HEK293 (cell line): Measurements from ENCODE around the gene ERMARD.

Source experiments
- CTCF ChIA-PET: fragments of 350-600 bp; formaldehyde crosslinking; extraction: SDS; loops from one replicate; lab custom pipeline; 2021; ENCODE audit warnings: antibody characterized with exemption; lab: Yijun Ruan, JAX
- POLR2A ChIA-PET: fragments of 300-600 bp; formaldehyde crosslinking; extraction: SDS; loops from one replicate; lab custom pipeline; 2020; ENCODE audit warnings: antibody characterized with exemption, inconsistent platforms; lab: Yijun Ruan, JAX
- H3K27ac ChIP-seq: fragments of 200-500 bp; sonication (Bioruptor generic); 2 replicates; pipeline ENCODE4 v1.5.1; 2014; ENCODE audit warnings: low read depth, low read length, control low read depth, inconsistent platforms; ENCODE audit errors: extremely low read depth
- H3K36me3 ChIP-seq, 2 experiments: fragments of 200-500 bp in 1 of 2; sonication (Bioruptor generic) in 1 of 2; 1 replicate in 1 of 2; 2 replicates in 1 of 2; pipeline ENCODE4 v1.5.1; 2014 to 2017; ENCODE audit warnings: inconsistent platforms in 2 of 2, low read length in 2 of 2; ENCODE audit not compliant: control insufficient read depth in 2 of 2, insufficient read depth in 1 of 2
- H3K4me1 ChIP-seq: fragments of 200-500 bp; sonication (Bioruptor generic); 2 replicates; pipeline ENCODE4 v1.5.1; 2014; ENCODE audit warnings: mild to moderate bottlenecking, low read length, inconsistent platforms; ENCODE audit not compliant: control insufficient read depth, insufficient read depth
- H3K4me3 ChIP-seq: 2 replicates; pipeline ENCODE4 v1.5.1; 2011; ENCODE audit warnings: low read depth, mild to moderate bottlenecking, control low read depth, low read length, moderate library complexity
- H3K9me3 ChIP-seq: fragments of 200-500 bp; sonication (Bioruptor generic); 2 replicates; pipeline ENCODE4 v1.5.1; 2014; ENCODE audit warnings: low read depth, low read length, inconsistent platforms; ENCODE audit not compliant: control insufficient read depth, insufficient read depth
- BCL6B ChIP-seq: fragments of 450-650 bp; formaldehyde crosslinking; IDR thresholded peaks from 2 replicates; pipeline ENCODE4 v1.5.1; 2017; ENCODE audit warnings: missing biosample characterization, missing genetic modification characterization
- GLIS1 ChIP-seq: fragments of 450-650 bp; formaldehyde crosslinking; IDR thresholded peaks from 2 replicates; pipeline ENCODE4 v1.5.1; 2016; ENCODE audit warnings: missing biosample characterization, missing genetic modification characterization
- KLF7 ChIP-seq: fragments of 450-650 bp; formaldehyde crosslinking; IDR thresholded peaks from 2 replicates; pipeline ENCODE4 v1.5.1; 2016; ENCODE audit warnings: missing biosample characterization, missing genetic modification characterization, borderline replicate concordance
- KLF9 ChIP-seq: fragments of 450-650 bp; formaldehyde crosslinking; IDR thresholded peaks from 2 replicates; pipeline ENCODE4 v1.5.1; 2016; ENCODE audit warnings: missing biosample characterization, missing genetic modification characterization, low read depth
- MZF1 ChIP-seq: fragments of 450-650 bp; formaldehyde crosslinking; IDR thresholded peaks from 2 replicates; pipeline ENCODE4 v1.5.1; 2017; ENCODE audit warnings: missing biosample characterization, missing genetic modification characterization, borderline replicate concordance
- PBX3 ChIP-seq: sonication (generic); formaldehyde crosslinking; IDR thresholded peaks from 2 replicates; pipeline ENCODE4 v1.8.1; 2022; ENCODE audit warnings: mild to moderate bottlenecking, moderate library complexity, missing genetic modification reagents
- REPIN1 ChIP-seq: fragments of 450-650 bp; formaldehyde crosslinking; IDR thresholded peaks from 2 replicates; pipeline ENCODE4 v1.5.1; 2017; ENCODE audit warnings: missing biosample characterization, missing genetic modification characterization, low read depth
- WT1 ChIP-seq: fragments of 450-650 bp; formaldehyde crosslinking; IDR thresholded peaks from 2 replicates; pipeline ENCODE4 v1.5.1; 2016; ENCODE audit warnings: missing biosample characterization, missing genetic modification characterization
- ZBTB10 ChIP-seq: fragments of 450-650 bp; formaldehyde crosslinking; IDR thresholded peaks from 2 replicates; pipeline ENCODE4 v1.5.1; 2016; ENCODE audit warnings: missing biosample characterization, missing genetic modification characterization
- ZBTB20 ChIP-seq: fragments of 450-650 bp; formaldehyde crosslinking; IDR thresholded peaks from 2 replicates; pipeline ENCODE4 v1.5.1; 2016; ENCODE audit warnings: missing biosample characterization, missing genetic modification characterization
- ZBTB26 ChIP-seq: fragments of 450-650 bp; formaldehyde crosslinking; optimal IDR thresholded peaks from 2 replicates; pipeline ENCODE3; 2016; ENCODE audit warnings: missing biosample characterization, mild to moderate bottlenecking, missing genetic modification characterization
- ZBTB48 ChIP-seq: fragments of 450-650 bp; formaldehyde crosslinking; IDR thresholded peaks from 2 replicates; pipeline ENCODE4 v1.5.1; 2016; ENCODE audit warnings: missing biosample characterization, missing genetic modification characterization
- ZEB2 ChIP-seq: fragments of 450-650 bp; formaldehyde crosslinking; IDR thresholded peaks from 2 replicates; pipeline ENCODE4 v1.5.1; 2016; ENCODE audit warnings: missing biosample characterization, missing genetic modification characterization
- ZIC2 ChIP-seq: fragments of 450-650 bp; formaldehyde crosslinking; IDR thresholded peaks from 2 replicates; pipeline ENCODE4 v1.5.1; 2016; ENCODE audit warnings: missing biosample characterization, missing genetic modification characterization
- ZNF132 ChIP-seq: fragments of 450-650 bp; formaldehyde crosslinking; IDR thresholded peaks from 2 replicates; pipeline ENCODE4 v1.5.1; 2017; ENCODE audit warnings: missing biosample characterization, missing genetic modification characterization, borderline replicate concordance
- ZNF2 ChIP-seq: fragments of 450-650 bp; formaldehyde crosslinking; IDR thresholded peaks from 2 replicates; pipeline ENCODE4 v1.5.1; 2016; ENCODE audit warnings: missing biosample characterization, missing genetic modification characterization
- ZNF214 ChIP-seq: fragments of 450-650 bp; formaldehyde crosslinking; IDR thresholded peaks from 2 replicates; pipeline ENCODE4 v1.5.1; 2017; ENCODE audit warnings: missing biosample characterization, mild to moderate bottlenecking, missing genetic modification characterization, borderline replicate concordance
- ZNF366 ChIP-seq: fragments of 450-650 bp; formaldehyde crosslinking; conservative IDR thresholded peaks from 2 replicates; pipeline ENCODE4 v1.5.1; 2016; ENCODE audit warnings: missing biosample characterization, missing genetic modification characterization
- ZNF391 ChIP-seq: fragments of 450-650 bp; formaldehyde crosslinking; IDR thresholded peaks from 2 replicates; pipeline ENCODE4 v1.5.1; 2016; ENCODE audit warnings: low read depth, missing biosample characterization, missing genetic modification characterization, borderline replicate concordance
- ZNF473 ChIP-seq: fragments of 450-650 bp; formaldehyde crosslinking; IDR thresholded peaks from 2 replicates; pipeline ENCODE4 v1.5.1; 2017; ENCODE audit warnings: missing biosample characterization, missing genetic modification characterization
- ZNF580 ChIP-seq: fragments of 450-650 bp; formaldehyde crosslinking; IDR thresholded peaks from 2 replicates; pipeline ENCODE4 v1.5.1; 2016; ENCODE audit warnings: missing biosample characterization, missing genetic modification characterization
- ZNF596 ChIP-seq: fragments of 450-650 bp; IDR thresholded peaks from 2 replicates; pipeline ENCODE4 v1.5.0; 2018; ENCODE audit warnings: missing biosample characterization, mild to moderate bottlenecking, missing genetic modification characterization, moderate library complexity
- ZNF629 ChIP-seq: fragments of 450-650 bp; formaldehyde crosslinking; IDR thresholded peaks from 2 replicates; pipeline ENCODE4 v1.5.1; 2017; ENCODE audit warnings: missing biosample characterization, missing genetic modification characterization

The ERMARD gene

GRCh38 chr6:169789146-169789943 lies 37.9 kb downstream of the ERMARD start:
- Histone ChIP-seq H3K27ac (no peak overlapping the region), H3K9me3 (no peaks in the 10 kb centered on the region), H3K36me3 (peaks cover 0 to 11% of the 10 kb centered on the region in 2 experiments; a peak in 1 of 3 replicates), H3K4me3 (no peak overlapping the region), H3K4me1 (0 out of 2 replicates have a peak, but pooled peaks cover 5% of the 10 kb centered on the region)
- TF ChIP-seq BCL6B (no peak), ZNF391 (tag by site-specific recombination) (no peak), ZNF596 (tag by site-specific recombination) (no peak), ZNF473 (tag by site-specific recombination) (no peak), ZNF2 (tag by site-specific recombination) (no peak), ZBTB10 (tag by site-specific recombination) (no peak), ZNF580 (tag by site-specific recombination) (no peak)
- POLR2A ChIA-PET: interaction anchor here (0.6 to 2.0 kb wide), 6 partner anchors 12 to 763 kb away, joined by 3 to 7 read pairs (median 4); partner anchors contain the start of genes C6orf120, DYNLT2, ERMARD and WDR27
- CTCF ChIA-PET: interaction anchor here (0.5 to 4.5 kb wide), 35 partner anchors 8 to 838 kb away, joined by 3 to 65 read pairs (median 3); no protein-coding TSS in a partner anchor

- POLR2A ChIA-PET: interaction anchor here (0.6 to 2.0 kb wide), 7 partner anchors 11 to 762 kb away, joined by 3 to 7 read pairs (median 3); partner anchors contain the start of genes C6orf120, DYNLT2, ERMARD and WDR27
- Histone ChIP-seq H3K27ac (no peak overlapping the region; the same call in 1 of the 2 replicates), H3K4me3 (peak overlapping the region; percentile 43), H3K4me1 (0 out of 2 replicates have a peak, but pooled peaks cover 5% of the 10 kb centered on the region), H3K9me3 (no peaks in the 10 kb centered on the region), H3K36me3 (peaks cover 0 to 2% of the 10 kb centered on the region in 2 experiments; a peak in 1 of 3 replicates)
- CTCF ChIA-PET: interaction anchor here (0.5 to 4.5 kb wide), 47 partner anchors 9 to 1865 kb away, joined by 3 to 65 read pairs (median 3); no protein-coding TSS in a partner anchor
- TF ChIP-seq GLIS1 (tag by site-specific recombination) (no peak; the same call in 1 of the 2 replicates), PBX3 (0 out of 2 replicates have a peak, but pooled peaks have one; percentile 23), ZNF214 (no peak), MZF1 (0 out of 2 replicates have a peak, but pooled peaks have one; percentile 38), ZBTB26 (tag by site-specific recombination) (peak; percentile 62), ZIC2 (tag by site-specific recombination) (peak; percentile 69), ZNF629 (peak; percentile 45; the same call in 1 of the 2 replicates), WT1 (tag by site-specific recombination) (no peak), ZNF366 (tag by site-specific recombination) (peak; percentile 69), ZNF2 (tag by site-specific recombination) (peak; percentile 84), ZNF132 (tag by site-specific recombination) (no peak), KLF7 (tag by site-specific recombination) (no peak), ZBTB48 (tag by site-specific recombination) (peak; percentile 94), KLF9 (tag by site-specific recombination) (peak; percentile 16; the same call in 1 of the 2 replicates), REPIN1 (tag by site-specific recombination) (no peak), ZBTB20 (tag by site-specific recombination) (peak; percentile 59), ZEB2 (tag by site-specific recombination) (peak; percentile 89)
Measured at GRCh38 chr6:169789944-169790927, 38.8 kb downstream of the ERMARD start.
